ENCODE measurements around the gene RNF207. TPM values are rescaled to one million over a fixed set of nuclear protein-coding genes. Genes with fewer than 3 reads are reported as not detected.

The RNF207 gene
- total RNA-seq, 1 donor from 2014 or later = 32.1 TPM

- H3K4me3 ChIP-seq (ENCODE audit: low read depth, low read length) = no peak overlapping the region
- TF ChIP-seq CTCF (conservative IDR thresholded peaks at IDR 0.05; ENCODE audit: low read depth, low read length) = no peak
- no peak for DNase-seq (ENCODE audit: low read depth)
Measured at GRCh38 chr1:6163191-6163972, 42.5 kb upstream of the RNF207 start.

- H3K4me3 ChIP-seq (ENCODE audit: low read depth, low read length) = no peak overlapping the region
- no peak for DNase-seq (ENCODE audit: low read depth)
- no peak for TF ChIP-seq CTCF (conservative IDR thresholded peaks at IDR 0.05; ENCODE audit: low read depth, low read length)
Measured at GRCh38 chr1:6163973-6164617, 41.8 kb upstream of the RNF207 start.

DNA sequence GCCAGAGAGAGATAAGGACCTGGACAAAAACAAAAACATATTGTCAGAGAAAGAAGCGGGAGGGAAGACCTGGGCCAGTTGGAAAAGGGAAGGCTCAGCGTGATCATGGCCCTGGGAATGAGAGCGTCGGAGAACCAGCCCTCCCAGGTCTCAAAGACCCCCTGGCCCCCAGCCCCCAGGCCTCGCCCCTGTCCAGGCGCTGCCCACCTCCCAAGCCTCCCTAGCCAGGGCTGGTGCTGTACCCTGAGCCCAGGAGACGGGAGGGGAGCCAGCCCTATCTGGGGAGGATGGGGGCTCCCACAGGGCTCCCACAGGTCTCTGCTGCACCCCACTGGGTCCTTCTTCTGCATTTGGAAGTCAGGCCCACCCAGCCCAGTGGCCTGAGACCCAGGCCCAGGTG lies 40.9 kb upstream of the RNF207 start:
- no peak for DNase-seq (ENCODE audit: low read depth)
- H3K4me3 ChIP-seq (ENCODE audit: low read depth, low read length) = no peak overlapping the region
- TF ChIP-seq CTCF (conservative IDR thresholded peaks at IDR 0.05; ENCODE audit: low read depth, low read length) = no peak

DNA sequence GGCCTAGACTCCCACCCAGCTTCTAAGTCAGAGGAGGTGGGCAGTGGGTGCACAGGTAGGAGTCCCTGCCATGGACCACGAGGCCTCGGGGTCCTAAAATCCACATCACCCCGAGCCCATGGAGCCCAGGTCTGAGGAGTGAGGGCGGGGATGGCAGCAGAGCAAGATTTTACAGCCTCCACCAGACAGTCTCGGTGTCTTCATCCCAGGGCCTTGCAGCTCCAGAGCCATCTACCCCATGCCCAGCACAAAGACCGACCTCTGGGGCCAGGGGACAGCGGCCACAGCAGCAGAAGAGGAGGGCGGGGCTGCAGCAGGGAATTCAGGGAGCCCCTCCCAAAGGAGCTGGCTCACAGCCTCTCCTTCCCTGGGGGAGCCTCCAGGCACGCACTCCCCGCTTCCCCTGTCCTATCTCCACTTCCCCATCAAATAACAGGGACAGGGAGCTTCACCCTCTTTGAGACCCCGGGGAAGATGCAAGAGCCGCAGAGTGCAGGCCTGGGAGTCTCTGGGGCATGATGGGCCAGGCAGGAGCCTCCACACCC lies 40.4 kb upstream of the RNF207 start:
- no peak overlapping the region for H3K4me3 ChIP-seq (ENCODE audit: low read depth, low read length)
- DNase-seq (ENCODE audit: low read depth) = no peak
- no peak for TF ChIP-seq CTCF (conservative IDR thresholded peaks at IDR 0.05; ENCODE audit: low read depth, low read length)

- no peak for TF ChIP-seq CTCF (conservative IDR thresholded peaks at IDR 0.05; ENCODE audit: low read depth, low read length)
- no peak overlapping the region for H3K4me3 ChIP-seq (ENCODE audit: low read depth, low read length)
- no peak for DNase-seq (ENCODE audit: low read depth)
Measured at GRCh38 chr1:6166221-6166620, 39.7 kb upstream of the RNF207 start.

GRCh38 chr1:6166655-6167390 lies 39.1 kb upstream of the RNF207 start:
- TF ChIP-seq CTCF (conservative IDR thresholded peaks at IDR 0.05; ENCODE audit: low read depth, low read length) = no peak
- no peak for DNase-seq (ENCODE audit: low read depth)
- no peak overlapping the region for H3K4me3 ChIP-seq (ENCODE audit: low read depth, low read length)
